ENCODE results near the gene FAM168B. TPM values are rescaled to one million over a fixed set of nuclear protein-coding genes. Genes with fewer than 3 reads are reported as not detected.
"Not testable (repeated sequence)": the region's sequence is repeated elsewhere in the genome, so short reads cannot be mapped to it uniquely, and the experiment has no call there.

Gene FAM168B, protein sequence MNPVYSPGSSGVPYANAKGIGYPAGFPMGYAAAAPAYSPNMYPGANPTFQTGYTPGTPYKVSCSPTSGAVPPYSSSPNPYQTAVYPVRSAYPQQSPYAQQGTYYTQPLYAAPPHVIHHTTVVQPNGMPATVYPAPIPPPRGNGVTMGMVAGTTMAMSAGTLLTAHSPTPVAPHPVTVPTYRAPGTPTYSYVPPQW
- 120 TPM for total RNA-seq
- long read RNA-seq, partial matches to known transcripts, result 6 of 48 reads
- long read RNA-seq, other reads (novel, unspliced or antisense), result 42 of 48 reads

- peak; percentile 97 for DNase-seq (ENCODE audit: low spot score)
These were observed at the start of gene FAM168B for GRCh38 chr2:131093006-131093695. Gene FAM168B (minus strand): TSS chr2:131093460. CDS start chr2:131082646, 10,814 bp downstream.

- no peak for DNase-seq (ENCODE audit: low spot score)
These were observed 49.6 kb upstream of the FAM168B start for GRCh38 chr2:131142849-131143248.

DNA sequence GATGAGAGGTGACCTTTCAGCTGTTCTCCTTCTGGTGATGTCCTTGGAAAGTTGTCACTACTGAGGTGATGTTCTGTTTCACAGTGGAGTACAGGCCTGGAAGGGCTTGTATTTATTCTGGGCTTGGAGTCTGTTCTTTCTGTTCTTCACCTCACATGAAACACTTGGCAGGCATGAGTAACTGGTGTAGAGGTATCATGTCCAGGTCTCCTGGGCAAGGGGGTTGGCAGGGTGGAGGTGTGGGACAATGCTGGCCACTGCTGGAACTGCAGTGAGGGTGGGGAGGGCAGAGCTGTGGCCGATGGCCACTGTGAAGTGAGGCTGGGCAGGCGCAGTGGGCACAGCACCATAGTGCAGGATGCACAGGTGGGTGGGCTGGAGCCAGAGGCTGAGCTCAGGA is 47.3 kb upstream of the FAM168B start:
- DNase-seq (ENCODE audit: low spot score), result no peak

- no peak for DNase-seq (ENCODE audit: low spot score)
These were observed 39.5 kb upstream of the FAM168B start for GRCh38 chr2:131132729-131133128.

GRCh38 chr2:131130298-131130596 is 37.0 kb upstream of the FAM168B start:
- no peak for DNase-seq (ENCODE audit: low spot score)

DNA sequence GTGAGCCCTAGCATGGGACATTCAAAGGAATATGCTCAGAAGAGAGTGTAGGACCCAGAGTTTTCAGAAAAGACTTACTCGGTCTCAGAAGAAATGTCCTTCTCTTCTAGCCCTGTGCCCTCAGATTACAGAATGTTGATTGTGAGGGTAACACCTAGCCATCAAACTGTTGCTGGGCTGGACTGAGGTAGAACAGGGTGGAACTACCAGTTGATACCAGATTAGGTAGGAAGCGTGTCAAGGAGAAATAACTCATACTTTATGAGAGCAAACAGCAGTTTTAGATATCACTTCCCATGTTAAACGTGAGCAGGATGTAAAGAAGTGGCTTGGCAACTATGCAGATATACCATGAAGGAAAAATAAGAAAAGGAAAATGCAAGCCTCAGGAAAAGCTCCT is 34.7 kb upstream of the FAM168B start:
- no peak for DNase-seq (ENCODE audit: low spot score)

DNA sequence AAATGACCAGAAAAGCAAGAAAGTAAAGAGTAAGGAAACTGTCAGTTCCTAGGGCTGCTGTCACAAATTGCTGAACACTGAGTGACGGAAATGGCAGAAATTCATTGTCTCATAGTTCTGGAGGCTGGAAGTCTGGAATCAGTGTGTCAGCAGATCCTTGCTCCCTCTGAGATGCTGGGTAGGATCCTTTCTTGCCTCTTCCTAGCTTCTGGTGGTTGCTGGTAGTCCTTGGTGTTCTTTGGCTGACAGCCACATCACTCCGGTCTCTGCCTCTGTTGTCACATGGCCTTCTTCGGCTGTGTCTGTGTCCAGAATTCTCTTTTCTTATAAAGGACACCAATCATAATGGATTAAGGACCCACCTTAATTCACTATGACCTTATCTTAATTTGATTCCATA is 33.8 kb upstream of the FAM168B start:
- DNase-seq (ENCODE audit: low spot score), result no peak

- no peak for DNase-seq (ENCODE audit: low spot score)
These were observed 33.2 kb upstream of the FAM168B start for GRCh38 chr2:131126436-131126835.

GRCh38 chr2:131125195-131125757 is 32.0 kb upstream of the FAM168B start:
- DNase-seq (ENCODE audit: low spot score), result no peak

GRCh38 chr2:131123192-131123591 is 29.9 kb upstream of the FAM168B start:
- DNase-seq (ENCODE audit: low spot score), result no peak

DNA sequence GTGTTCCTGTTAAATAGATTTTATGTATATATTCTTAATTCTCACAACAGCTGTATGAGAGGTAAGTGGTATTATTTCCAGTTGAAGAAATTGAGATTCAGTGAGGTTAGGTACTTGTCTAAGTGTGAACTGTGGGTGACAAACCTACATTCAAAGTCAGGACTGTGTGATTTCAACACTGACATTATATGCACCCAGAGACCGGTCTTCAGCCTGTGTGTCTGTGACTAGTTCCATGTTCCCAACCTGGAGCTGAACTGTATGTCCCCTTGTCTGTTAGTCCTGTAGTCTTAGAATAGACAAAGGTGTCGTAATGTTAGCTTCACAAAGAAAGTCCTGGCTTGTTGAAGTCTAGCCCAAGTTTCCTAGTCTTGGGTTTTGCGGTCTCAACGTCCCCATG is 29.2 kb upstream of the FAM168B start:
- DNase-seq (ENCODE audit: low spot score), result no peak

- no peak for DNase-seq (ENCODE audit: low spot score)
These were observed 28.2 kb upstream of the FAM168B start for GRCh38 chr2:131121464-131121863.

GRCh38 chr2:131120815-131121317 is 27.6 kb upstream of the FAM168B start:
- DNase-seq (ENCODE audit: low spot score), result no peak

- no peak for DNase-seq (ENCODE audit: low spot score)
These were observed 22.5 kb upstream of the FAM168B start for GRCh38 chr2:131115752-131116151.

- DNase-seq (ENCODE audit: low spot score), result not testable (repeated sequence)
These were observed 21.7 kb upstream of the FAM168B start for GRCh38 chr2:131114950-131115349.

DNA sequence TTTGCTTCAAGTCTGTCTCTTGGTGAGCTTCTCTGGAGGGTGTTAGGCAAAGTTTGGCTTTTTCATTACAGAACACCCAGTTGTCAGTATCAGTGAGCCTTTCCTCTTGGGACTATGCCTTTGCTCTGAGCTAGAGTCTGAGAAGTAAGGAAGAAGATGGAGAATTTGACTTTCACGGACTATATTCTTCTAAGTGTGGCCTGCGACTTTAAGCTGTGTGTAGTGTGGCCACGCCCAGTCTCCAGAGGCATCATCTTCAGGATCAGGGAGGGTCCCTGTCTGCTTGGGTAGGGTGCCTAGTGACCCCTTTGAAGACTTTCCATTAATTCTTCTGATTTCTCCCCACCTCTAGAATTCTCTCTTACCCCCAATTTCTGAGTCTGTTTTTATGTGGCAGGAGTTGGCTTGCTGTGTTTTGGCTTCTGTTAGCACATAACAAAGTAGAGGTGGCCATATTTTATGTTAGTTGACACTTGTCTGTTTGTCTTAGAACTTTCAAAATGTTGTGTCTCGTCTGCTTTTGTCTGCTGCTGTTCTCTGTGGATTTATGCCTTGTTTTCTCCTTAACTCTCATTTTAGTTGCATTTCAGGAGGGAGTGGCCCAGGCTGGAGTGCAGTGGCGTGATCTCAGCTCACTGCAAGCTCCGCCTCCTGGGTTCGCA is 20.4 kb upstream of the FAM168B start:
- DNase-seq (ENCODE audit: low spot score), result no peak

DNA sequence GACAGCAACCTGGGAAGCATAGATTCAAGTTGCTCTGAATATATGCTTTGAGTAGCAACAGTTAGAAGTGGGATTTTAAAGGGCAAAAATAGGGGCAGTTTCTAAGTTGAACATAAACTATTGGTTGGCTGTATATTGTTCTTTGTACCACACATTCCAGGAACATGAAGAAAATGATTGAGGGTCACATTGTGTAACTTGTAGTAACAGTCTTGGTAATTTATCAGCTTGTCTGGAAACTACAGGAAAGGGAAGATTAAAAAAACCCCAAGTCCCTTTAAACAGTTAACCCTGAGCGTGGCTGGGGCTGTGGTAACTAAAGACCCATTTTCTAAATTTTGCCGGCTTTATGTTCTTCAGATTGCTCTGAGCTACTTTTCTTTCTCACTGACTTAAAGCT is 19.3 kb upstream of the FAM168B start:
- DNase-seq (ENCODE audit: low spot score), result no peak

DNA sequence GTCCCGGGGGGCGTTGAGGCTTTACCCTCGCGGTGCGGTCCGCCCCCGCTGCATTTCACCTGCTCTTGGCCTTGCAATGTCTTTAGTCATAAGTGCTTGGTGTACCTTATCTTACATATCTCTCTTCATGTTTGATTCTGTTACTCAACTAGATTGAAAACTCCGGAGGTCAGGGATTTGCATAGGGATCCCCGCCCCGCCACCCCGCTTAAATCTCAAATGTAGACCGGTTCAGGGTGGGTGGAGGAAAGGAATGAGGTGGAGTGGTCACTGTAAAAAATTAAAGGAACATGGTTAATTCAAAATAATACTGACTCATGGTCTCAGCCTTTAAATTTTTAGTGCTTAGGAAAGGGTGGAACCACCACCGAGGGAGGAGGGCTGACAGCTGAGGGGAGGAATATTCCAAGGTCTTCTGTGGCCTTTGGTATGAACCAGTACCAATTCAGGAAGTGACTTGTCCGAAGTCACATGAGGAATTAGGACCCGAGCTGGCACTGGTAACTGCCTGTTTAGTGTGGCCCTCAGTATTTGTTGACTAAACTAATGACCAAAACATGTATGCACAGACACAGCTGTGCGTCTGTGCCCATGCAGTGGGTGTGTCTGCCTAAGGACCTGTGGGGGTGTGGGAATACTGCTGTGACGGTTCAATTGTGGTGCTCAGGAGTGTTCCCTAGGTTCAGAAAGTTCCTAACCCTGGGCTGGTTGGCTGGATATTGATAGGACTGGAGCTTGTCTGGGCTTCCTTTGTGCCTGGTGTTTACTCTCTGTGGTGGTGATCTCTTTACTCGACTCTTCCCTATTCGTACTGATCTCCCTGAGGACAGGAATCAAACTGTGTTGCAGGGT is 12.9 kb upstream of the FAM168B start:
- DNase-seq (ENCODE audit: low spot score), result no peak

DNA sequence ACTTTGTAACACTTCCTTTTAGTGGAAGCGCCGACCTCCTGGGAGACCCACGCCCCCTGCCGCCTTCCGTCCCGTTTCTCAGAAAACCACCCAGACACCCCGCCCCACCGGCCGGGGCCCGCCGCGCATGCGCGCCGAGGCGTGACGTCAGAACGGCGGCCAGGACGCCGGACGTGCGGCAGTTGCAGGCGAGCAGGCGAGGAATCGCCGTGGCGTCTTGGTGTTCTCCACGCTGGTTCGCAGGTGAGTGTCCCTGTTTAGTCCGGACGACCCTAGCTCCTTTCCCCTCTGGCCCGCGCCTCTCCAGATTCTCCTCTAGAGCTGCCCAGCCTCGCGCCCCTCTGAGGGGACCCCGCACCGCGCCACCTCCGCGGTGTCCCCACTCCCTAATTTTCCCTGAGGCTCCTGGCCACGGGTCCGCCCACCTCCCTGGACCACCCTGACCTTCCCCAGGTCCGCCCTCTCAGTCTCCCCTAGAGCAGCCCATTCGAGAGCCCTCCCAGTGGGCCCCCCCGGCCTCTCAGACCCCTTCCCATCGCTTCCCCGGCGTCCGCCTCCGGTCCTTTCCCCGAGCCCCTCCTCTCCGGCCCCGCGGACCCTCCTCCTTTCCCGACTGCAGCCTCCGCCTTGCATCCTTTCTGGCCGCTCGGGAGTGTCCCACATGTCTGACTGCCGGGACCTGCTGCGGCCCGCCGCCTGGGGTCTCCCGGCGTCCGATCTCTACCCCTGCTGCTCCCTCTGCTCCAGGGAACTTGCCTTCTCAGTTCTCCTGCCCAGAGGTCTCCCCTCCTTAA is 12.1 kb upstream of the FAM168B start, which contains the start of gene PLEKHB2:
TSS of gene PLEKHB2 (plus strand) at position 181 of the 794 bp plus-strand sequence. CDS start 15,606 bp downstream, outside the sequence.
- peak; percentile 98 for DNase-seq (ENCODE audit: low spot score)

DNA sequence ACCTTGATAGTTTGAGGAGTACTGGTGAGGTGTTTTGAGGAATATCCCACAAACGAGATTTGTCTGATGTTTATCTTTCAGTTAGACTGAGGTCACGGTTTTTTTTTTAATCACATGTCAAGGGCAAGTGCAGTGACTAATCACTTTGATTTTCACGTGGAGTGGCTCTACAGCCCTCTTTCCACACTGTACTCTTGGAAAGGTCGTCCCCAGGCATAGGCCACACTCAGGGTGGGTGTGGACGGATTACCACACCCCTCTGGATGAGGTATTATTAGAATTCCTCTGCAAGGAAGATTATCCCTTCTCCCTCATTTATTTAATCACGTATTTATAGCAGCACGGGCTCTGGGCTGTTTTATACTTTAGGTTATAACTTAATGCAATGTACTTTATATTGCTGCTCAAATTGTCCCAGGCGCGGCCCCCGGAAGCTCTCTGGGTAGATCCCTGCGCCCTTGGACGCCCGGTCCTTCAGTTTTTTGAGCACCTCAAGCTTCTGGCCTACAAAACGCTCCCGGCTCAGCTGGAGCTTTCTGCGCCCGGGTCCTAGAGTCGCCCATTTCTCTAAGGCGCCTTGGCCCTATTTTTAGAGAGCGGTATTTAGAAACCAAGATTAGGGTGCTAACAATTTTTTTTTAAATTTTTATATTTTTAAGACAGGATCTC is 11.4 kb upstream of the FAM168B start:
- DNase-seq (ENCODE audit: low spot score), result no peak

Data from mesenteric fat pad (tissue), 1 donor.